ENCODE measurements around the gene C1orf115.

DNA sequence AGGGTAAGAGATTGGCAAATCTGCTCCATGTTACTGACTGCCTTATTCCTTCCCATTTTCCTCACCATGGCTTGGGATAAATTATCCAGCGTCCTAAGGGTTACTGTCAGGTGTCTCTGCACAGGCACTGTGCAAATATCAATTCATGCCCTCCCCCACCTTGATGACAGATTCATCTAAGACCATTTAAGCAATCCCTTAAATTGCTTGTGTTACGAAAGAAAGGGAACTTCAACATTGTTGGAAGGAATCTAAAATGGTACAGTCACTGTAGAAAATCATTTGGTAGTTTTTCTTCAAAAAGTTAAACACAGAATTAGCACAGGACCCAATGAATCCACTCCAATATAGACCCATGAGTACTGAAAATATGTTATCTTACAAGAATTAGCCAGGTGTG lies 40.3 kb downstream of the C1orf115 start:
- TF ChIP-seq EZH2 (IDR thresholded peaks at IDR 0.05; ENCODE audit: insufficient read depth, low read length) (no peak), CTCF (IDR thresholded peaks at IDR 0.05; ENCODE audit: insufficient read depth, low read depth, low read length) (no peak)

All from astrocyte (in vitro differentiated cells and primary cell).